ENCODE results near the gene SAXO1. TPM values are rescaled to one million over a fixed set of nuclear protein-coding genes. Genes with fewer than 3 reads are reported as not detected.

SAXO1 gene
- total RNA-seq, 4 donors from 2014 or later = not detected

DNA sequence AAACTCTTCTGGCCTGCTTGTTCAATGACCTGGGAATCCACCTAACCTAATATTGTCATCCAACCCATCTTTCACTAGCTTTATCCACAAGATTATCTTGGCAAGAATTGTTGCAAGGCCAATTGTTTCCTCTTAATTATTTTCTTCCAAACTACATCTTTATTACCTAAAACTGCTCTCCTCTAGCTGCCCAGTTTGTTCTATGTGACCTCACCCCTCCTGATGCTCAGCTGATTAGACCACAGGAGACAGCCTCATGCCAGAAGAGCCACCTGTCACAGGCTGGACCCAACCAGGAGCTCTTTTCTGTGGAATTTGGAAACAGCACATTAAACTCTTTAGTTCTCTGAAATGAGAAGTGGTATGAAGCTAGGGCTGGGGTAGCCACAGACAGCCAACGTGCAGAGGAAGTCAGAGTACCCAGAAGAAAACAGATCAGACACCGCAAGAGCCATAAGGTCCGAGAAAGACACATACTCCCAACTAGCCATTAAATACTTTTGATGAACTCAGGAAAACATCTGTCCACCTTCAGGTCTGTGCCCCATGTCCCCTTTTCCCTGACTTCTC, 12.0 kb downstream of the SAXO1 start:
- no peak for DNase-seq
- Histone ChIP-seq H3K9me3 (no peaks in the 10 kb centered on the region), H3K36me3 (no peaks in the 10 kb centered on the region), H3K4me1 (no peaks in the 10 kb centered on the region), H3K4me3 (no peak overlapping the region), H3K27ac (no peak overlapping the region), H3K27me3 (no peaks in the 10 kb centered on the region)
- TF ChIP-seq, protein P1, sequence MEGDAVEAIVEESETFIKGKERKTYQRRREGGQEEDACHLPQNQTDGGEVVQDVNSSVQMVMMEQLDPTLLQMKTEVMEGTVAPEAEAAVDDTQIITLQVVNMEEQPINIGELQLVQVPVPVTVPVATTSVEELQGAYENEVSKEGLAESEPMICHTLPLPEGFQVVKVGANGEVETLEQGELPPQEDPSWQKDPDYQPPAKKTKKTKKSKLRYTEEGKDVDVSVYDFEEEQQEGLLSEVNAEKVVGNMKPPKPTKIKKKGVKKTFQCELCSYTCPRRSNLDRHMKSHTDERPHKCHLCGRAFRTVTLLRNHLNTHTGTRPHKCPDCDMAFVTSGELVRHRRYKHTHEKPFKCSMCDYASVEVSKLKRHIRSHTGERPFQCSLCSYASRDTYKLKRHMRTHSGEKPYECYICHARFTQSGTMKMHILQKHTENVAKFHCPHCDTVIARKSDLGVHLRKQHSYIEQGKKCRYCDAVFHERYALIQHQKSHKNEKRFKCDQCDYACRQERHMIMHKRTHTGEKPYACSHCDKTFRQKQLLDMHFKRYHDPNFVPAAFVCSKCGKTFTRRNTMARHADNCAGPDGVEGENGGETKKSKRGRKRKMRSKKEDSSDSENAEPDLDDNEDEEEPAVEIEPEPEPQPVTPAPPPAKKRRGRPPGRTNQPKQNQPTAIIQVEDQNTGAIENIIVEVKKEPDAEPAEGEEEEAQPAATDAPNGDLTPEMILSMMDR (IDR thresholded peaks at IDR 0.05) = no peak
- no peak for TF ChIP-seq POLR2A (IDR thresholded peaks at IDR 0.05)

DNA sequence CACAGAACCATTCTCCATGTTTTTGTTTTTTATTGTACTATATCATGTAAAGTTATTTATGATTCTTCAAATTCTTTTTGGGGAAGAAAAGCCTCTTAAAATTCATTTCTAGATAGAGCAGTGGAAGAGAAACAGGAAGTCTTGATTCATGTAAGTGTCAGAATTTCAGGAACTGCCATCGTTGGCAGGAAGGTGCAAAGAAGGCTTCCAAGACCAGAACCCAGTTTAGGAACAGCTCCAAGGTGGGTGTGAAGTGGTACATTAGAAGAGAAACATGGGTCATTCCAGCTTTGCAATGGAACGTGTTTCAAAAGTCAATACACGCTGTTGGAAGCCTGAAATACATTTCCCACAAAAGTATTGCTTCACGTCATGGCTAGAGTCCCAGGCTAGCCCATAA, 14.8 kb downstream of the SAXO1 start:
- Histone ChIP-seq H3K4me1 (no peaks in the 10 kb centered on the region), H3K4me3 (no peak overlapping the region), H3K27me3 (no peaks in the 10 kb centered on the region), H3K9me3 (no peaks in the 10 kb centered on the region), H3K36me3 (no peaks in the 10 kb centered on the region), H3K27ac (no peak overlapping the region)
- no peak for DNase-seq
- TF ChIP-seq, protein P1 (IDR thresholded peaks at IDR 0.05) = no peak
- TF ChIP-seq POLR2A (IDR thresholded peaks at IDR 0.05) = no peak

DNA sequence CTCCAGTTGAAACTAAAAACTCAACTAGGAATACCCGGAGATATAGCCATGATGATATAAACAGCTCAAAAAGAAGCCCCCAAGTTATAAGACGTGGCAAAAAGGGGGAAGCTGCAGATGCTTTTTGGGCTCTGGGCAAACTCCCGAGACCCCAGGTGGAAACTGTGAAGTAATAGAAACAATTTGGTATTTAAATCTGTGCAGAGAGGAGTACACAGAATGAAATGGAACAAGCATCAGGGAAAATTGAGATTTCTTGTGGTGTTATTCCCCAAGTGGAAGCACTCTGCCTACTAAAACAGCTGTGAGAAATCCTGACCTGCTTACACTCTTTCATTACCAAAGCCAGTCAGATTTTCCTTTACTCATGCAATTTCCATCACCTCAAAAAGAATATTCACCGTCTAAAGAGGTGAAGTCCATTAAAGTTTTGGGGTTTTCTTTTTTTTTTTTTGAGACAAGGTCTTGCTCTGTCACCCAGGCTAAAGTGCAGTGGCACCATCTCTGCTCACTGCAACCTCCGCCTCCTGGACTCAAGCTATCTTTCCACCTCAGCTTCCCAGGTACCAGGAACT, 23.5 kb downstream of the SAXO1 start:
- no peak overlapping the region for H3K27ac ChIP-seq
- H3K9me3 ChIP-seq = no peaks in the 10 kb centered on the region
- no peak overlapping the region for H3K4me3 ChIP-seq
- no peaks in the 10 kb centered on the region for H3K4me1 ChIP-seq
- no peak for DNase-seq
- TF ChIP-seq, protein P1 (IDR thresholded peaks at IDR 0.05) = no peak
- TF ChIP-seq POLR2A (IDR thresholded peaks at IDR 0.05) = no peak
- no peaks in the 10 kb centered on the region for H3K27me3 ChIP-seq
- no peaks in the 10 kb centered on the region for H3K36me3 ChIP-seq

DNA sequence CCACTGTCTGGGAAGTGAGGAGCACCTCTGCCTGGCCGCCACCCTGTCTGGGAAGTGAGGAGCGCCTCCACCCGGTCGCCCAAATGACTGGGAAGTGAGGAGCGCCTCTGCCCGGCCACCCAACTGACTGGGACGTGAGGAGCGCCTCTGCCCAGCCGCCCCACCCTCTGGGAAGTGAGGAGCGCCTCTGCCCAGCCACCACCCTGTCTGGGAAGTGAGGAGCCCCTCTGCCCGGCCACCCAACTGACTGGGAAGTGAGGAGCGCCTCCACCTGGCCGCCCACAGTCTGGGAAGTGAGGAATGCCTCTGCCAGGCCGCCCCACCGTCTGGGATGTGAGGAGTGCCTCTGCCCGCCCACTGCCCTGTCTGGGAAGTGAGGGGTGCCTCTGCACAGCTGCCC, 32.9 kb downstream of the SAXO1 start:
- no peak overlapping the region for H3K27ac ChIP-seq
- TF ChIP-seq, protein P1 (IDR thresholded peaks at IDR 0.05) = no peak
- no peak for TF ChIP-seq POLR2A (IDR thresholded peaks at IDR 0.05)
- DNase-seq = no peak

DNA sequence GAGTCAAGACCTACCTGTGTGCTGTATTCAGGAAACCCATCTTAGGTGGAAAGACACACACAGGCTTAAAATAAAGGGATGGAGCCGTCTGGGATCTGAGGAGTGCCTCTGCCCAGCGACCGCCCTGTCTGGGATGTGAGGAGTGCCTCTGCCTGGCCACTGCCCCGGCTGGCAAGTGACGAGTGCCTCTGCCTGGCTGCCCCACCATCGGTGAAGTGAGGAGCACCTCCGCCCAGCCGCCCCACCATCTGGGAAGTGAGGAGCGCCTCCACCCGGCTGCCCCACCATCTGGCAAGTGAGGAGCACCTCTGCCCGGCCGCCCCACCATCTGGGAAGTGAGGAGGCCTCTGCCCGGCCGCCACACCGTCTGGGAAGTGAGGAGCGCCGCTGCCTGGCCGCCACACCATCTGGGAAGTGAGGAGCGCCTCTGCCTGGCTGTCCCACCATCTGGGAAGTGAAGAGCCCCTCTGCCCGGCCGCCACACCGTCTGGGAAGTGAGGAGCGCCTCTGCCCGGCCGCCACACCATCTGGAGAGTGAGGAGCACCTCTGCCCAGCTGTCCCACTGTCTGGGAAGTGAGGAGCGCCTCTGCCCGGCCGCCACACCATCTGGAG, 33.7 kb downstream of the SAXO1 start:
- H3K4me1 ChIP-seq = no peaks in the 10 kb centered on the region
- no peaks in the 10 kb centered on the region for H3K36me3 ChIP-seq
- H3K9me3 ChIP-seq = no peaks in the 10 kb centered on the region
- TF ChIP-seq POLR2A (IDR thresholded peaks at IDR 0.05) = no peak
- no peak overlapping the region for H3K27ac ChIP-seq
- no peak for DNase-seq
- no peaks in the 10 kb centered on the region for H3K27me3 ChIP-seq
- H3K4me3 ChIP-seq = no peak overlapping the region

More for the DNA sequence above, 32.9 kb downstream of the SAXO1 start:
- Histone ChIP-seq H3K27me3 (no peaks in the 10 kb centered on the region), H3K36me3 (no peaks in the 10 kb centered on the region), H3K9me3 (no peaks in the 10 kb centered on the region), H3K4me3 (no peak overlapping the region), H3K4me1 (no peaks in the 10 kb centered on the region)

DNA sequence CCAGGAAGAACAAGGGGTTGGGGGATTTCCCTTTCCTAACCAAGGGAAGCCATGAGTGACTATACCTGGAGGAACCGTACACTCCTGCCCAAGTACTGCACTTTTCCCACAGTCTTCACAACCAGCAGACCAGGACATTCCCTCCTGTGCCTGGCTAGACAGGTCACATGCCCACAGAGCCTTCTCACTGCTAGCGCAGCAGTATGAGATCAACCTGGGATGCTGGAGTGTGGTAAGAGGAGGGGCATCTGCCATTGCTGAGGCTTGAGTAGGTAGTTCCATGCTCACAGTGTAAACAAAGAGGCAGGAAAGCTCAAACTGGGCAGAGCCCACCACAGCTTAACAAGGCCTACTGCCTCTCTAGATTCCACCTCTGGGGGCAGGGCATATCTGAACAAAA, 35.9 kb downstream of the SAXO1 start:
- no peak for DNase-seq
- H3K27ac ChIP-seq = no peak overlapping the region
- TF ChIP-seq, protein P1 (IDR thresholded peaks at IDR 0.05) = no peak
- TF ChIP-seq POLR2A (IDR thresholded peaks at IDR 0.05) = no peak

More for the DNA sequence above, 35.9 kb downstream of the SAXO1 start:
- Histone ChIP-seq H3K9me3 (no peaks in the 10 kb centered on the region), H3K4me3 (no peak overlapping the region), H3K27me3 (no peaks in the 10 kb centered on the region), H3K4me1 (no peaks in the 10 kb centered on the region), H3K36me3 (no peaks in the 10 kb centered on the region)
